Fibroblast of skin of scalp (primary cell): ENCODE results near the gene MITF.
A peak's percentile ranks its signal among the peaks of the same experiment; 100 is the strongest.
"Not testable (repeated sequence)": the region's sequence is repeated elsewhere in the genome, so short reads cannot be mapped to it uniquely, and the experiment has no call there.

Source experiments
- DNase-seq: peaks from one replicate; pipeline ENCODE4 v3.0.0-alpha.2; 2013

MITF gene

DNA sequence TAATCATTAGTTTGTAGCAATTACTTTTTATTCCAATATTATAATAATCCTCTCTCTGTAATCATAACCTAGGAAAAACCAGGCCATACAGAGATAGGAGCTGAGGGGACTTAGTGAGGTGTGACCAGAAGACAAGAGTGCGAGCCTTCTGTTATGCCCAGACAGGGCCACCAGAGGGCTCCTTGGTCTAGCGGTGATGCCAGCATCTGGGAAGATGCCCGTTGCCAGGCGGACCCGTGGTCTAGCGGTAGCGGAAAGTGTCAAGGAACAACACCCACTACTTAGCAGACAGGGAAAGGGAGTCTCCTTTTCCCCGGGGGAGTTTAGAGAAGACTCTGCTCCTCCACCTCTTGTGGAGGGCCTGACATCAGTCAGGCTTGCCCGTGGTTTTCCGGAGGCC is 180.7 kb downstream of the MITF start:
- DNase-seq, result not testable (repeated sequence)

- DNase-seq, result no peak
Measured at GRCh38 chr3:69921651-69922050, 182.4 kb downstream of the MITF start.

GRCh38 chr3:69922521-69923000 is 183.3 kb downstream of the MITF start:
- no peak for DNase-seq

DNA sequence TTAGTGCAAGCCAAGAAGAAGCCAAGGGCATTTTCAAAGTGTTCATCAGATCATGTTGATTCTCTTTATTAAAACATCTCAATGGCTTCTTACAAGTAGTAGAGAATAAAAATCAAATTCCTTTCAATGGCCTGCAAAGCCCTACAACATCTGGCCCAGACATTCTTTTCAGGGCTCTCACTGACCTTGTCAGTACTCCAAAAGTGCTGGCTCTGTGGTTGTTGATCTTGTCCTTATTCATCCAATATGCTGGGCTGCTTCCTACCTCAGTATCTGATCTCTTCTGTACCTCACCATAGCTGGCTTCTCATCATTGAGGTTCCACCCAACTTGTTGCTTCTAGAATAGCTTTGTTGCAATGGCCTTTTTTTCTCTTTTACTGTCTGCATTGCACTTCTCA is 186.2 kb downstream of the MITF start:
- DNase-seq, result peak; percentile 3

GRCh38 chr3:69926385-69926784 is 187.1 kb downstream of the MITF start:
- no peak for DNase-seq

DNA sequence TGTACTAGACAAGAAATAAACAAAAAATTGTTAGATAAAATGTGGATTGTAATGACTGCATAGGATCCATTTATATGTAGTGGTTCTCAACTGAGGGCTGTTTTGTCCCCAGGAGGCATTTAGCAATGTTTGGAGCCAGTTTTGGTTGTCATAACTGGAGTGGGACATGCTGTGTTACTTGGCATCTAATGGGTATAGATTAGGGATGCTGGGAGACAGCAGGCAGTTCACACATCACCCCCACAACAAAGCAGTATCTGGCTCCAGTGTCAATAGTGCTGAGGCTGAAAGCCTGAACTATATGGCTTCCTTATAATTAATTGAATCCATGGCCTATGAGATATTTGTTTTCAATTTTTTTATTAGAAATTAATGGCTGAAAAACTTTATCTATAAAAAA is 188.3 kb downstream of the MITF start:
- DNase-seq, result no peak

GRCh38 chr3:69929019-69929418 is 189.8 kb downstream of the MITF start:
- DNase-seq, result no peak

DNA sequence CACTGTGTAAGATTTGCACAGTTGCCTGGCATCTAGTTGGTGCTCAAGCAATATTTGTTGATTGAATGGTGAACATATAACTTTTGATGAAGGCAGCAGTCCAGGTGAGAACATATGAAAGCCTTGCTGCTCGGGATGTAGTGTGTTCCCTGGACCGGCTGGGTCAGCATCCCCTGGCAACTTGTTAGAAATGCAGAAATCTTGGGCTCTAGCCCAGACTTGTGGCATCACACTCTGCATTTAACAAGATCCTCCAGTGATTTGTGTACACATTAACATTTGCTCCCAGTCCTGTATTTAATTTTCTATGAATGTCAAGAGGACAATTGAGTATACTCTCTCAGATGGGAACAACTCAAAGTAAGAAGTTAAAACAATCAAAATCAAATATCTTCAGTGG is 191.3 kb downstream of the MITF start:
- no peak for DNase-seq

GRCh38 chr3:69932087-69932486 is 192.8 kb downstream of the MITF start:
- no peak for DNase-seq

DNA sequence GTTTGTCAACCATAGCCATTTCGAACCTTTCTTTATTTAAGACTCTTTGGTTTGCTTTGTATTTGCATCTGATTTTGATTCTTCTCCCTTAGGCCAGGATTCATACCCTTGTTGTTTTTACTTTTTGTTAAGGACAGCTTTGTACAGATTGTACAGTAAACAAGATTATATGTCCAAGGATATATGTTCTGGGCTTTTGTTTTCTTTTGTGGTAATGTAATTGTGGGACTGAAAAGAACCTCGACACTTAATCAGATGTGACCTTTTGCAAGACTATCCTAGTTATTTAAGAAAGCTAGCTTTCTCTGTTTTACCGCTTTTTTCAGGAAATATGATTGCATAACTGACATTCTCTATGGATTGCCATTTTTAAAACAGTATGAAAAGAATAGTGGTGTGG is 193.2 kb downstream of the MITF start:
- no peak for DNase-seq

GRCh38 chr3:69934398-69934797 is 195.1 kb downstream of the MITF start:
- no peak for DNase-seq

DNA sequence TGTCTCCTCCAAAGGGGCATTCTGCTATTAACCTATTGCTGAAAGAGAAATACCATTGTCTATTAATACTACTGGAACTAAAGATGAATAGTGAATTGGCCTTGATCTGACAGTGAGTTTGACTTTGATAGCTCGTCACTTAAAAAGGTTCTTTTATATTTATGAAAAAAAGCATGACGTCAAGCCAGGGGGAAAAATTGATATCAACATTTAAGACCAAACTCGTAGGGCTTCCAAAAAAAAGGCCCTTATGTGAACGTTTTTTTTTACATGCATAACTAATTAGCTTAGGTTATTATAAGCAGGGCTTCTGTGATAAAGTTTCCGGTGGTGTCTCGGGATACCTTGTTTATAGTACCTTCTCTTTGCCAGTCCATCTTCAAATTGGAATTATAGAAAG is 197.0 kb downstream of the MITF start:
- no peak for DNase-seq

DNA sequence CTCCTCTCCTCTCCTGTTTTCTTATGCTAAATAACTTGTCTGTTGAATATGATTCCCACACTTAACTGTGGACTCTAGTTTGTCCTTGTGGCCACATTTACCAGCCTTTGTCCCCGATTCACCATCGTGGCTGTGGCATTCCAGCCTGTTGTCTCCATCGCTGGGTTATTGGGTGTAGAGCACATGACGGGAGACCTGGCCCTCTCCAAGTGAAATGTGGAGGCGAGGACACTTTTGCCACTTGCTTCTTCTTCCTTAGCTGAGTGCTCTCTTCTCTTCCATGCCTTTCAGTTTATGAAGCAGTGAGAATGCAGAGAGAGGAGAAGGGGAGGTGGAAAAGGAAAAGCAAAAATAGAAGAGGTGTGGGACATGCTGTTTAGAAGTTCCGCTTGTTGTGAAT is 198.8 kb downstream of the MITF start:
- no peak for DNase-seq

- DNase-seq, result no peak
Measured at GRCh38 chr3:69938931-69939330, 199.7 kb downstream of the MITF start.

- DNase-seq, result peak; percentile 5
Measured at GRCh38 chr3:69941037-69941436, 201.8 kb downstream of the MITF start.

GRCh38 chr3:69941439-69942176 is 202.3 kb downstream of the MITF start:
- peak; percentile 2 for DNase-seq

GRCh38 chr3:69944931-69945493 is 205.7 kb downstream of the MITF start:
- DNase-seq, result no peak

- peak; percentile 60 for DNase-seq
Measured at GRCh38 chr3:69948246-69948862, 209.1 kb downstream of the MITF start.

- DNase-seq, result no peak
Measured at GRCh38 chr3:69951616-69952015, 212.4 kb downstream of the MITF start.

- no peak for DNase-seq
Measured at GRCh38 chr3:69959581-69959980, 220.3 kb downstream of the MITF start.

DNA sequence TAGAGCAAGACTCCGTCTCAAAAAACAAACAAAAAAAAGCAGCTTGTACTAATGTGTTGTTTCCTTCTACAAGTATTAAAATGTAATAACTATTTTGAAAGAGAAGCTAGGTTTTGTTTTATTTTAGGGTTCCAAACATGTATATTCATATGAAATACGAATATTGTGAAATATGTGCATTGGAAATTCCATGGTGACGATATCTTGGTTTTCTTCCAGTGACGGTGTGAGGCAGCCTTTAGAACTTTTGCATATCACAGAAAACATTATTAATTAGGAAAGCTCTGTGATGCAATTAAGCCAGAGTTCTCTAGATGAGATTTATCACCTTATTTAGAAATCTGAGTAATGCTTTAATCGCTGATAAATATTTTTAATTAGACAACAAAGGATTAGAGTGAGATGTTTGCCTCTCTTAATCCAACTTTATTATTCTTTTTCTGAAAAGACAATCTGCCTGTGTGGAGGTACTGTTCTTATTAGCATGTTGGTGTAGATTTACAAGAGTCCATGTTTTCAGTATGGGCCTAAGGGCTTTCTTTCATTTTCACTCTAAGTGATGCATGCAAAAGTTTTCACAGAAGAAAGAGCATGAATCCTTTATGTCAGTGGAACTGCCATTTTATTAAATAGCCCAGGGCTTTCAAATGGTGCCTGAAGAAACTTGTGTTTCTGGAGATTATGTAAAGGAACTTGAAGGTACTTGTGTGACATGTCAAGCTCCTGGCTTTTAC is 222.6 kb downstream of the MITF start:
- DNase-seq, result no peak

- DNase-seq, result no peak
Measured at GRCh38 chr3:69963643-69964042, 224.4 kb downstream of the MITF start.

GRCh38 chr3:69967156-69967555 is 227.9 kb downstream of the MITF start:
- DNase-seq, result no peak
